Endothelial cell (in vitro differentiated cells): Measurements from ENCODE around the gene LTF. TPM values are rescaled to one million over a fixed set of nuclear protein-coding genes. Genes with fewer than 3 reads are reported as not detected.

Experiments
- DNase-seq: peaks from one replicate; pipeline ENCODE4 v3.0.0; 2021; ENCODE audit warnings: low spot score
- H3K27ac Mint-ChIP-seq: one replicate; pipeline ENCODE4 v1.8.0; 2021; ENCODE audit warnings: mixed read lengths, inconsistent platforms; ENCODE audit not compliant: unreplicated experiment
- H3K27me3 Mint-ChIP-seq: one replicate; pipeline ENCODE4 v1.8.0; 2021; ENCODE audit warnings: mild to moderate bottlenecking, moderate library complexity, mixed read lengths, inconsistent platforms; ENCODE audit not compliant: unreplicated experiment
- H3K36me3 Mint-ChIP-seq: one replicate; pipeline ENCODE4 v1.8.0; 2021; ENCODE audit warnings: mild to moderate bottlenecking, low read depth, mixed read lengths, inconsistent platforms; ENCODE audit not compliant: unreplicated experiment
- H3K4me1 Mint-ChIP-seq: one replicate; pipeline ENCODE4 v1.8.0; 2021; ENCODE audit warnings: mild to moderate bottlenecking, mixed read lengths, inconsistent platforms; ENCODE audit not compliant: unreplicated experiment
- H3K4me3 Mint-ChIP-seq: one replicate; pipeline ENCODE4 v1.8.0; 2021; ENCODE audit warnings: mild to moderate bottlenecking, mixed read lengths, inconsistent platforms; ENCODE audit not compliant: unreplicated experiment
- H3K9me3 Mint-ChIP-seq: one replicate; pipeline ENCODE4 v1.8.0; 2021; ENCODE audit warnings: mixed read lengths, inconsistent platforms; ENCODE audit not compliant: unreplicated experiment
- CTCF ChIP-seq: fragments of 200-600 bp; sonication (generic); IDR thresholded peaks from one replicate; pipeline ENCODE4 v1.5.0; 2021; ENCODE audit warnings: antibody characterized with exemption; ENCODE audit not compliant: unreplicated experiment
- total RNA-seq: library from RNA; stranded (reverse); fragmentation: NEBNext Ultra II Directional; extraction: Animal tissue kit (Norgen Biotek cat#: 25700); gene quantifications from one replicate; pipeline ENCODE4 v1.2.1, GENCODE V29; 2021; ENCODE audit not compliant: unreplicated experiment

LTF gene
- total RNA-seq, 1 donor from 2014 or later: not detected

GRCh38 chr3:46477145-46477544 lies 12.4 kb upstream of the LTF start:
- H3K36me3 Mint-ChIP-seq: peaks cover 3% of the 10 kb centered on the region
- DNase-seq: no peak
- TF ChIP-seq CTCF: no peak
- H3K4me3 Mint-ChIP-seq: no peak overlapping the region
- H3K4me1 Mint-ChIP-seq: peaks cover 13% of the 10 kb centered on the region
- no peaks in the 10 kb centered on the region for H3K27me3 Mint-ChIP-seq
- H3K9me3 Mint-ChIP-seq: no peaks in the 10 kb centered on the region
- no peak overlapping the region for H3K27ac Mint-ChIP-seq

- no peak for DNase-seq
- peaks cover 3% of the 10 kb centered on the region for H3K36me3 Mint-ChIP-seq
- TF ChIP-seq CTCF: no peak
- H3K27ac Mint-ChIP-seq: no peak overlapping the region
- no peaks in the 10 kb centered on the region for H3K27me3 Mint-ChIP-seq
- no peaks in the 10 kb centered on the region for H3K4me1 Mint-ChIP-seq
- H3K9me3 Mint-ChIP-seq: no peaks in the 10 kb centered on the region
- H3K4me3 Mint-ChIP-seq: no peak overlapping the region
Observed at GRCh38 chr3:46472736-46473135, 8.0 kb upstream of the LTF start.

GRCh38 chr3:46471371-46471914 lies 6.7 kb upstream of the LTF start:
- TF ChIP-seq CTCF: no peak
- Mint-ChIP-seq H3K9me3 (no peaks in the 10 kb centered on the region), H3K4me1 (no peaks in the 10 kb centered on the region), H3K27me3 (peaks cover under 1% of the 10 kb centered on the region), H3K27ac (no peak overlapping the region), H3K36me3 (peaks cover 3% of the 10 kb centered on the region), H3K4me3 (no peak overlapping the region)
- no peak for DNase-seq

GRCh38 chr3:46470831-46471230 lies 6.1 kb upstream of the LTF start:
- no peak overlapping the region for H3K27ac Mint-ChIP-seq
- no peaks in the 10 kb centered on the region for H3K9me3 Mint-ChIP-seq
- peaks cover 4% of the 10 kb centered on the region for H3K27me3 Mint-ChIP-seq
- peaks cover 3% of the 10 kb centered on the region for H3K36me3 Mint-ChIP-seq
- no peak overlapping the region for H3K4me3 Mint-ChIP-seq
- TF ChIP-seq CTCF: no peak
- no peak for DNase-seq
- H3K4me1 Mint-ChIP-seq: no peaks in the 10 kb centered on the region

GRCh38 chr3:46469680-46470357 lies 5.1 kb upstream of the LTF start:
- Mint-ChIP-seq H3K27ac (no peak overlapping the region), H3K36me3 (no peaks in the 10 kb centered on the region), H3K27me3 (peaks cover 9% of the 10 kb centered on the region), H3K4me3 (no peak overlapping the region), H3K4me1 (no peaks in the 10 kb centered on the region), H3K9me3 (no peaks in the 10 kb centered on the region)
- no peak for DNase-seq
- no peak for TF ChIP-seq CTCF
